ENCODE results near the gene SLIT1.

Gene SLIT1

GRCh38 chr10:97171001-97171400 lies 14.8 kb downstream of the SLIT1 start:
- no peak for DNase-seq (ENCODE audit: low read depth, low spot score)

GRCh38 chr10:97169911-97170693 lies 15.7 kb downstream of the SLIT1 start:
- DNase-seq (ENCODE audit: low read depth, low spot score): no peak

GRCh38 chr10:97169063-97169462 lies 16.7 kb downstream of the SLIT1 start:
- DNase-seq (ENCODE audit: low read depth, low spot score): no peak

- DNase-seq (ENCODE audit: low read depth, low spot score): no peak
These were observed 17.1 kb downstream of the SLIT1 start for GRCh38 chr10:97168645-97169044.

GRCh38 chr10:97165499-97165898 lies 20.3 kb downstream of the SLIT1 start:
- DNase-seq (ENCODE audit: low read depth, low spot score): no peak

- no peak for DNase-seq (ENCODE audit: low read depth, low spot score)
These were observed 21.8 kb downstream of the SLIT1 start for GRCh38 chr10:97163781-97164501.

GRCh38 chr10:97163181-97163580 lies 22.6 kb downstream of the SLIT1 start:
- DNase-seq (ENCODE audit: low read depth, low spot score): no peak

GRCh38 chr10:97159646-97160305 lies 26.0 kb downstream of the SLIT1 start:
- no peak for DNase-seq (ENCODE audit: low read depth, low spot score)

GRCh38 chr10:97157578-97158095 lies 28.1 kb downstream of the SLIT1 start:
- no peak for DNase-seq (ENCODE audit: low read depth, low spot score)

- no peak for DNase-seq (ENCODE audit: low read depth, low spot score)
These were observed 31.0 kb downstream of the SLIT1 start for GRCh38 chr10:97154781-97155180.

GRCh38 chr10:97154162-97154561 lies 31.6 kb downstream of the SLIT1 start:
- no peak for DNase-seq (ENCODE audit: low read depth, low spot score)

GRCh38 chr10:97153270-97153850 lies 32.4 kb downstream of the SLIT1 start:
- no peak for DNase-seq (ENCODE audit: low read depth, low spot score)

GRCh38 chr10:97151307-97151914 lies 34.3 kb downstream of the SLIT1 start:
- DNase-seq (ENCODE audit: low read depth, low spot score): no peak

- no peak for DNase-seq (ENCODE audit: low read depth, low spot score)
These were observed 35.1 kb downstream of the SLIT1 start for GRCh38 chr10:97150616-97151015.

GRCh38 chr10:97150013-97150595 lies 35.7 kb downstream of the SLIT1 start:
- DNase-seq (ENCODE audit: low read depth, low spot score): no peak

- DNase-seq (ENCODE audit: low read depth, low spot score): no peak
These were observed 36.7 kb downstream of the SLIT1 start for GRCh38 chr10:97149079-97149531.

- no peak for DNase-seq (ENCODE audit: low read depth, low spot score)
These were observed 41.5 kb downstream of the SLIT1 start for GRCh38 chr10:97144297-97144696.

- DNase-seq (ENCODE audit: low read depth, low spot score): no peak
These were observed 42.9 kb downstream of the SLIT1 start for GRCh38 chr10:97142834-97143233.

GRCh38 chr10:97140902-97141745 lies 44.6 kb downstream of the SLIT1 start:
- no peak for DNase-seq (ENCODE audit: low read depth, low spot score)

Measured in iPS DF 19.7 (cell line).